T-helper 1 cell treated with Interleukin-12 subunit alpha and Interleukin-12 subunit beta and Interleukin-4 antibody, amounts not matched to agents 30 ng/mL and 1 ng/mL, for 36 hours (primary cell): Measurements from ENCODE around the gene TSPAN31. TPM values are rescaled to one million over a fixed set of nuclear protein-coding genes. Genes with fewer than 3 reads are reported as not detected.

Experiments used
- intact Hi-C: fragments of 100-400 bp; cut with micrococcal nuclease; formaldehyde crosslinking; loops from one replicate; pipeline ENCODE4 v1.15.1; 2024
- total RNA-seq: library from RNA; stranded (reverse); gene quantifications from 2 replicates; pipeline ENCODE4 v1.2.3, GENCODE V29; 2022

The TSPAN31 gene
- total RNA-seq, 1 donor from 2014 or later: 29.4 TPM

DNA sequence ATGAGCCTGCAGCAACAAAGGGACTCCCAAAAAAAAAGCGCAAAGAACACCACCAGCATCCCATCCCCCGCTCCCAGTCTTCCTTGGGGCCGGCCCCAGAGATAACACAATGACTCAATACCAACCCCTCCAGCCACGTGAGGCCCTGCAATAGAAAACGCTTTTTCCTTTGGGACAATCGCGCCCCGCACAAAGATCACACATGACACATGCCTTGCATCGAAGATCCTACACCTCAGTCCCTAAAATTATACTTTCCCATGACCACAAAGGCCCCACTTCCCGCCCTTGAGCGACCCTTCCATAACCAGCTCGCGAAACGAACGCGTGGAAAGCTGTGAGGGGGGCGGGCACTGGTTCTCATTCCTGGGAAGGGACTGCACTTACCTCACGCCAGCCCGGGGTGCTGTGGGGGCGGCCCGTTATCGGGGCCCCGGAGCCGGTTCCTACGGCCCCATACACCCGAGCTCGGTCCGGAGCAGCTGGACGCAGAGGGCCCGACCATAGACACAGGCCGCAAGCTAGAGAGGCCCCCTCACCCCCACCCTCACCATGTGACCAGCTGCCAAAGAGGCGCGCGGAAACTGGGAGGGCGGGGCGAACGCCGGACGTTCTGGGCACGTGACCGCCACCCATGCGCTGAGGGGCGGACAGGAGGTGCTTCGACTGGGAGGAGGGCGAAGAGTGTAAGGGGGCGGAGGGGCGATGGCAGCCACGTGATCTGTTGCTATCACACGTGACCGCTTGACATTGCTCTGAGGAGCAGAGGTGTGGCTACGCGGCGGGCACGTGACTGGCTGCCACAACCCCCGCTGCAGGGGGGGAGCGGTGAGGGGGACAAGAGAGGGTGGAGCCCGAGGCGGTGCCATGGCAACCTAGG, 7.2 kb downstream of the TSPAN31 start, which contains the start of gene CDK4:
Gene CDK4 (minus strand): TSS at position 523 of the 880 bp plus-strand sequence. CDS start 593 bp downstream, outside the sequence.
- intact Hi-C loops: loop anchor here (1.0 to 10.0 kb wide), 18 partner anchors 8 to 1923 kb away; partner anchors contain the start of genes DCTN2, DDIT3, DNAJC14 and EEF1AKMT3

DNA sequence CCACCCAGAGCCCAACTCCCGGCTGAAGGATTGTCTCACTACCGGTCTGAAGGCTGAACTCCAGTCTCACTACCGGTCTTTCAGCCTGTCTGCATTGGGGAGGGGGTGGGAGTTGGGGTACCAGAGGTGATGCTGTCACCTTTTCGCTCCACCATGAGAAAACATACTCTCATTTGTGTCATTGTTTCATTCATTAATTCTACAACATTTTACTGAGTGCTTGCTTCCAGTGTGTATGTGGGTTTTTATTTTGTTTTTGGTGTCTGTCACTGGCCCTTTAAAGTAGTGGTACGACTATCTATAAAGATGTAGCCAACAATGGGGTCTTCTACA, 7.8 kb downstream of the TSPAN31 start:
- intact Hi-C loops: loop anchor here (1.0 to 10.0 kb wide), 18 partner anchors 8 to 1923 kb away; partner anchors contain the start of genes DCTN2, DDIT3, DNAJC14 and EEF1AKMT3

DNA sequence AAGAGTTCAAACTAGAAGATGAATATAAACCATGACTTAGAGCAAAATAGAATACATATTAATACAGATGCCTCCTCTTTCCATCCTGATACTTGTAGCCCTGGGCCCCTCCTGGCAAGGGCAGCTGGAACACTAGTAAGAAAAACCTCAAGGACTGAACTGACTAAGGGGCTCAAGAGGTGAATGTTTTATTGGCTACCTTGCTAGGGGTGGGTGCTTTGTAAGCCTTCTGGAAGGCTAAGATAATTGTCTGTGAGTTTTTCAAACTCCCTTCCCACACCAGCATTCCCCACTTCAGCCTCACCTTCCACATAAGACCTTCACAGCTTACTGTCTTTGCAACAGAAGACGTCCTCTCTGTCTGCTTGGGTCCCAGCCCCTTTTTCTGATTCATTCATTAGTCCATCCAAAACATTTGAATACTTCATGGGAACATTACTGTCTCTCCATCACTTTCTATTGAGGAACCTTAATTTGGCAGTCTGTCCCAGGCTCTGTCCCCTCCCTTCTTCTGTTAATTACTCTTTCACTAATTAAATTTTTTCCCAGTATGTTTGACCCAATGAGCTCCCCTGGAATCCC, 9.0 kb downstream of the TSPAN31 start:
- intact Hi-C loops: loop anchor here (2.0 to 10.0 kb wide), 10 partner anchors 13 to 1843 kb away; partner anchors contain the start of genes NACA, NEMP1, PYM1 and R3HDM2

DNA sequence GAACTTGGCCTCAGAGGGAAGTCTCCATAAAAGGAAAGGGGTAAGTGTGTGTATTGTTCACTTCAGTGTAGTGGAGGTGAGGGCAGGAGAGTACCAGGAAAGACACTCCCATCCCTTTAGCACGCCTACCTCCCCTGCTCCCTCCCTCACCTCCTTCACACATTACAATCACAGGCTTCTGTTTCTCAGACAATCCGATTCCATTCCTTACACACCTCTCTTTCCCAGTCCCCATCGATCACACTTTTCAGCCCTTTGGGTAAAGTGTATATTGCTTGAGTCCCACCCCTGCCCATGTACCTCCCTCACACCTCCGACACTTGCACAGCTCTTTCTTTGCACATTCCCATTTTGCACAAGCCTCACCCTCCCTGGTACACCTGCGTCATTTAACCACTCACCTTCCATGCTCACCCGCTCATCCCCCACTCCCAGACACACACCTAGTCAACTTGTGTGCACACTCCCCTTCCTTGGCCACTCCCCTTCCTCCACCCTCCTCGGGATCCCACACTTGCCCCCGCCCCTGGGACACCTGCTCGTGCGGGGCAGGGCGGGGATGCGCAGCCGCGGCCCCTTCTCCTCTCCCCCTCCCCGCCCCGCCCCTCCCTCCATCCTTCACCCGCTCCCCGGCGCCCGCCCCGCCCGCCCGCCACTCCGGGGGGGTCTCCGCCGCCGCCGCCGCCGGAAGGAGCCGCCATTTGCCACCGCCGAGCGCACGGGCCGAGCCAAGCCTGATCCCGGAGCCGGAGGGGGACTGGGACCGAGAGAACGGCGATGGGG, 9.8 kb downstream of the TSPAN31 start, which contains the start of gene MARCHF9:
Gene MARCHF9 (plus strand): TSS at position 693 of the 783 bp plus-strand sequence. CDS start 426 bp downstream, outside the sequence.
- intact Hi-C loops: loop anchor here (2.0 to 10.0 kb wide), 8 partner anchors 14 to 1843 kb away; partner anchors contain the start of genes NACA, NEMP1, PYM1 and RAB5B

DNA sequence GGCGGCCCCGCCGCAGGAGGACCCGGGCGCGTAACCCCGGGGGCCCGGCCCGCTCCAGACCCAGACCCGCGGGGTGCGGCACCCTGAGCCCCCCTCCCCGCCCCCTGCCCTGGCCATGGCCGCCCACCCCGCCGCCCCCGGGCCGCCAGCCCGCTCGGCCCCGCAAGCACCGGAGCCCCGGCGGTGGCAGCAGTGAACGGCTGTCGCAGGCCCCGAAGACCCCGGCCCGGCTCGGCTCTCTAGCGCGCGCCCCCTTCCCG, 10.3 kb downstream of the TSPAN31 start:
- intact Hi-C loops: loop anchor here (2.0 to 10.0 kb wide), 2 partner anchors 14 to 1030 kb away; partner anchors contain the start of gene NACA

DNA sequence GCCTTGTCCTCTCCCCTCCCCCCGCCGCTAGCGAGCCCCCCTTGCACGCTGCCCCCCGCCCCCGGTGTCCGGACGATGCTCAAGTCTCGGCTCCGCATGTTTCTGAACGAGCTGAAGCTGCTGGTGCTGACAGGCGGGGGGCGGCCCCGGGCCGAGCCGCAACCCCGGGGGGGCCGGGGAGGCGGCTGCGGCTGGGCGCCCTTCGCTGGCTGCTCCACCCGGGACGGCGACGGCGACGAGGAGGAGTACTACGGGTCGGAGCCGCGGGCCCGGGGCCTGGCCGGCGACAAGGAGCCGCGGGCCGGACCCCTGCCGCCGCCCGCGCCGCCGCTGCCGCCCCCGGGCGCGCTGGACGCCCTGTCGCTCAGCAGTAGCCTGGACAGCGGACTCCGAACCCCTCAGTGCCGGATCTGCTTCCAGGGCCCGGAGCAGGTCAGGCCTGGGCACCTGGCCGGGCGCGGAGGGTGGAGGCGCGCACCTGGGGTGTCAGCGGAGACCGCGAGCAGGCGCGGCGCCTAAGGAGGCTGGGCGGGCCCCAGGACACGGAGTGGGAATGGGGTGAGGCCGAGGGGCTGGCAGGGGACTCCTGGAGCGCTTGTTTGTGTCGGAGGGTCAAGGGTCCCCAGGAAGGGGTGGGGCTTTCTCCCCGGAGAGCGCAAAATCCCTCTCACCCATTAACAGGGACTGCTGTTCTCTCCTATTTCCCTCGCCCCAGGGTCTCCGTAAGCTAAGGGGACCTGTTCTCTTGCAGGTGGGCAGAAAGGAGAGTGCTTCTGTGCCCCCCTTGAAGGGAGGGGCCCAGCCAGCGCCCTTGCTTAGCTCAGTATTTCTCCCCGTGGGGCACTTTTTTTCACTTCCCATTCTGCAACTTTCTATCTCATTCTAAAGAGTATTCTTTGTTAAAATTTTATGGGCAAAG, 10.9 kb downstream of the TSPAN31 start:
- intact Hi-C loops: loop anchor here (1.0 to 10.0 kb wide), 6 partner anchors 9 to 1031 kb away; partner anchors contain the start of genes NACA and TSFM

DNA sequence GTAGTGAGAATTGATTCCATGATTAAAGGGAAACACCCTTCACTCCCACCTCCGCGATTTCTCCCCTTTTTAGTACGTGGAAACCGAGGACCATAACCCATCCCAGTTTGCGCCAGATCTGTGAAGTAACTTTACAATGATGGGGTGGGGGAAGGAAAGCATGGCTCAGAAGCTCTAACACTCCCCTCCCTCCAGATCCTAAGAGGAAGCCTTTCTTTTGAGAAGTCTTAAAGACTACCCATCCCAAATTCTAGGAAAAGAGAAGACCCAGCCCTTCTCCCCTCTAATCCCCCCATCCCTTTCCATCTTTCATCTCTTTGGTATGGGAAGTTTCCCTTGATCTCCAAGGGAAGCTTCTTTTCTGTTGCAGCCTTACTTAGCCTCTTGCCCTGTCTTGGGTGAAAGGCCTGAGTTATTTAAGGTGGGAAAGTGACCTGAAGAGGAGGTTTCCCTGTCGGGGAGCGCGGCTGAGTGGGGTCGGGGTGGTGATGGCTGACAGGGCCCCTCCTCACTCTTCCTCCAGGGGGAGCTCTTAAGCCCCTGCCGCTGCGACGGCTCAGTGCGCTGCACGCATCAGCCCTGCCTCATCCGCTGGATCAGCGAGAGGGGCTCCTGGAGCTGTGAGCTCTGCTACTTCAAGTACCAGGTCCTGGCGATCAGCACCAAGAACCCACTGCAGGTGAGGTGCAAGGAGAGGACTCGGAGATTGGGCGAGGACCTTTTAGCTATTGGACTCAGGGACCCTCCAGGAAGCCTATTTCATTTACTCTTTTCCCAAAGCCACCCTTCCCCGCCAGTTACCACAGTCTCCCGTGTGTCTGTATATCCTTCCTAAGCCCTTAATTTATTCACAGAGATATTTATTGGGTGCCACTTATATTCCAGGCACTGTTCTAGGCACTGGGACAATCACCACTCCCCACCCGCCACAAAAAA, 11.8 kb downstream of the TSPAN31 start:
- intact Hi-C loops: loop anchor here (1.0 to 10.0 kb wide), 5 partner anchors 8 to 1032 kb away; partner anchors contain the start of genes NACA and TSFM

DNA sequence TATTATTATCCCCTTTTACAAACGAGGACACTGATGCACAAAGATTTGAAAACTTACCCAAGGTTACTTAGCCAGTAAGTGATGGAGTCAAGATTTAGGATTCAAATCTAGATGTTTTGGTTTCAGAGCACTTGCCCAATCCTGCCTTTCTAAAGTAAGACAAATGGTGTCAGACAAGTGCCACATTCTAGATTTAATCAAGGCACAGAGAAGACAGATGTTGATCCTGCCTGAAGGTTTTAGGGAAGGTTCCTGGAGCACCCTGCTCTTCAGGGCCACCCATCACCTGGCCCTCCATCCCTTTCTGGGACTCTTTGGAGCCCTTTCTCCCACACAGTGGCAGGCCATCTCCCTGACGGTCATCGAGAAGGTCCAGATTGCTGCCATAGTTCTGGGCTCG, 12.9 kb downstream of the TSPAN31 start:
- intact Hi-C loops: loop anchor here (2.0 to 10.0 kb wide), 2 partner anchors 81 to 1033 kb away; partner anchors contain the start of gene NACA

DNA sequence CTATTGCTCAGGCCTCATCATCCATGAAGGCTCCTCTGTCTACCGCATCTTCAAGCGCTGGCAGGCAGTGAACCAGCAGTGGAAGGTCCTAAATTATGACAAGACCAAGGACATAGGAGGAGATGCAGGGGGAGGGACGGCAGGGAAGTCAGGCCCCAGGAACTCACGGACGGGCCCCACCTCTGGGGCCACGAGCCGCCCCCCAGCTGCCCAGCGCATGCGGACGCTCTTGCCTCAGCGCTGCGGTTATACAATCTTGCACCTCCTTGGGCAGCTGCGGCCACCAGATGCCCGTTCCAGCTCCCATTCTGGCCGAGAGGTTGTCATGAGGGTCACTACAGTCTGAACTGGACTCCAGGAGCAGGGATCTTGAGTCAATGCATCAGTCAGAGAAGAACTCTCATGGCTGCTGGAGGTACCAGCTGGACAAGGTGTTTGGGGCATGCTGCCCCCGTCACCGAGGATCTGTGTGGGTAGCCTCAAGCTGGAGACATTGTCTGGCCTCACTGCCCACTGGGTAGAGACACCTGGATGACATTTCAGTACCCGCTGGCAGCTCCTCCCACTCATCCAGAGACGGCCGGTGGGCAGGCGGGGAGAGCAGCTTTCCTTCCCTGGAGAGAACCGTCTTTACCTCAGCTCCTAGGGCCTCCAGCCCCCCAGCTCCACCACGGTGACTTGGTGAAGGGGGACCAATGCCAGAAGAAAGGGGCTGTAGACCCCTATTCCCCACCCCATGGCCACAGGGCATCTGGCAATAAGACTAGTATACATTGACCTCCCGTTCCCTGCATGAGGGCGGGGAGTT, 13.9 kb downstream of the TSPAN31 start:
- intact Hi-C loops: loop anchor here (1.0 to 10.0 kb wide), 2 partner anchors 14 to 1034 kb away; partner anchors contain the start of genes EEF1AKMT3, METTL1 and NACA

DNA sequence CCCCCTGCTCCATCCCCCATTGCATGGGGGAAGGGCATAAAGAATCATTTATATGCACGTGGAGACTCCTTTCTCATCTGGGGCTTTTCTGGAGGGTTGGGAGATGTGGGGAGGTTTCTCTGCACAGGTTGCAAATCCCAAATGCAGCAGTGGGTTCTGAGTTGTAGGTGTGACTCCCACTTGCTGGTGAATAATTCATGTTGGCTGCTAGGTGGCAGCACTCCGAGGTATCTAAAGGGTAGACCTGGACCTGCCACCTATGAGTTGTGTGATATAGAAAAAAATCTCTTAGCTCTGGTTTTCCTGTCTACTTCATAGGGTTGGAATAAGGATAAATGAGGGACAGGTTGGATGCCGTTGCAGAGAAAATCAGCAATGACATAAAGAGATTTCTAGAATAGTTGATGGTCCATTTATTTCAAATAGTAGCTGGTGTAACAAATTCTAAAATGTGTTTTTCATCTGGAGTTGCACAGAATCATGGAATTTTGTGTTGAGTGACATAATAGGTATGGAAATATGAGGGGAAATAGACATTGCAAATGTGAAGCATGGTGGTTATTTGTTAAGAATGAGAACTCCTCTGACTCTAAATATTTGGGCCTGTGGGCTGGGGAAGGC, 14.6 kb downstream of the TSPAN31 start:
- intact Hi-C loops: loop anchor here (1.0 to 10.0 kb wide), 2 partner anchors 13 to 1035 kb away; partner anchors contain the start of genes EEF1AKMT3, METTL1 and NACA

DNA sequence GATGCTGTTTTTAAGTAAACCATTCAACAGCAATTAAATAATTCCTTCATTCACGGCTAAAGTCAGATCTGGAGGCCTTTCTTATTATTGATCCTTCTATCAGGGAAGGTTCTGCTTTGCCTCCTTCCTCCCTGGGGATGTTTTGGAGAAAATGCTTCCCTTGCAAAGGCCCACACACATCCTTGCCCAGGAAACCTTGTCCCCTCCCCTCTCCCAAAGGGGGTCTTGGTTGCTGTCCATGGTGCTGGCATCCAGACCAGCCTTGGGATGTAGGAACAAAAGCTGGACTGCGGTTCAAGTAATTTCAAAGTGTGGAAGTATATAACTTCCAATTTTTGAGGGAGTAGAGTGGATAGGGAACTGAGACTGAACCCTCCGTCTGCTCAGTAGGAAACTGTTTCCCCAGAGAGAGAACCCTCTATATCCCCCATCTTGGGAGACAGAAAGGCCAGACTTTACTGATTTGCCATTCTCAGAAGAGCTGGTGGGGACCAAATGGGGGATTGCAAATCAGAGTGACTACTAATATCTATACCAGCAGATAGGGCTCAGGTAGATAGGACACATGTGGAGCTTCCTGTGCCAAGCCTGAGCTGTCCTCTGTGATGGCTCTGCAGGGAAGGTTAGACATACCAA, 15.6 kb downstream of the TSPAN31 start:
- intact Hi-C loops: no loop called here

DNA sequence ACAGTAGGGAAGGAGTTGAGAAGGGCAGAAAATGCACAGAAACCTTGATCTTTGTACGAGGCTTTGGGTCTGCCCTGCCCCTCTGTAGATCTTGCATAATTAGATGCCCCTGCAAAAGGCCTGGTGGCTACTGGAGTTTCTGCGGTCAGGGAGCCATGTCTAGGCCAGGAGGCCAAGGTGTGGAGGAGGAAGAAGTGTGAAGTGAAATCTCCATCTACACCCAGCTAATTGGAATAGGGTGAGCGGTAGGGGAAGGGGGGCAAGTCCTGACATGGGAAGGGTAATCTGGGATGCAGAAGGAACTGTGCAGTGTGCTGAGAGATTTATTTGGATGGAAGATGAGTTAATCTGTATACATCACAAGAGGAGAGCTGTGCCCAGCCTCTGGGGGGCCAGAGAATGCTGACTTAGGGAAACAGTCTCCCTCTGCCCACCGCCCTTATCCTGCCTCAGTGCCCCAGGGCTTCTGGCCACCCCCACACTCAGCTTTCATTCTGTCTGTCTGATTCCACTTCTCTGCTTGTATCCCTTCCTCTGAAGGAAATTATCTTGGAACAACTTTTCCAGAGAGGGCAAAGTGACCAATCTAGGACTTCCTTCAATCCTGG, 16.7 kb downstream of the TSPAN31 start:
- intact Hi-C loops: no loop called here

DNA sequence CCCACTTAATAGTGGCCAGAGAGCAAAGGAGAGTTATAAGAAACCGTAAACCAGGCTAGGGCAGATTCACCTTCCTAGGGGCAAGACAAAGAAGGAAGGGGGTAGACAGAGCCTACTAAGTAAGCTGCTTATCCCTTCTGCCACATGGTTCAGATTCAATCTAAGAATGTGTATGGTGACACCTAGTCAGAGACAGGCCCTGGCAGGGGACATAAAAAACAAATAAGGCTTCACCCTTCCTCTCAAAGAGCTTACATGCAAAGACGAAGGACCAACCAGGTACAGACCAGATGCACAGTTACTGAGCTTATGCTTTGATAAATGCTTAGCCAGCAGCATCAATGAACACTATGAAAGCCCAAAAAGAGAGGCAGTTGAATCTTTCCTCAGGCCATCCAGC, 17.6 kb downstream of the TSPAN31 start:
- intact Hi-C loops: no loop called here

DNA sequence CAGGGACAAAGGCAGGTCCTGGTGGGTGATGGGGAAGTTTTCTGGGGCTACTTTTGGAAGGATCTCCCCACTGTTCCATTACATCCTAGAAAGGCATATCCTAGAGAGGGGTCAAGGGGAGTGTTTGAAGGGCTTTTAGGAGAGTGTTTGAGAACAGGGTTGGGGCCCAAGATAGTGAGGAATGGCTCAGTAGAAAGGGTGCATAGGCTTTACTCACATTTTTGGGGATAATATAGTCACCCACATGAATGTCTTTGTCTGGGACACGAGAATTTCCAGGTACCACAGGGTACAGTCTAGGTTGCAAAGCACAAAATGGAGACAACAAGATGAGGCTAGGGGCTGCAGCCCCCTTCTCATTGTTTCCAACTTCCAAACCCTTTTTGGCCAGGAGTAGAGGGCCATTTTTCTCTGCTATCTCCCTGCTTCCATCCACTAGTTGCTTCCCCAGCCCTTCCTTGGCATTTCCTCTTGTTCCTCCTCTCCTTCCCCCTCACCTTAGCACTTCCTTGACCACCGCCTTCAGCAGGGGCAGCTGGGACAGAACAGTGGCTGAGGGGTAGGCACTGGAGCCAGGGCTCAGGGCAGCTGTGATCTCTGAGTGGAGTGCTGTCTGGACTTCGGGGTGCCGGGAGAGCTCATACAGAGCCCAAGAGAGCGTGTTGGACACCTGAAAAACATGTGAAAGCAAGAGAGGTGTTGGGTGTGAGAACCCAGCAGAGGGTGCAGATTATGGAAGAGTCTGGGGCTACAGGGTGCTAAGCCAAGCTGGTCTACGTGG, 19.2 kb downstream of the TSPAN31 start:
- intact Hi-C loops: loop anchor here (1.0 to 2.0 kb wide), 2 partner anchors 8 to 19 kb away; partner anchors contain the start of gene TSFM

DNA sequence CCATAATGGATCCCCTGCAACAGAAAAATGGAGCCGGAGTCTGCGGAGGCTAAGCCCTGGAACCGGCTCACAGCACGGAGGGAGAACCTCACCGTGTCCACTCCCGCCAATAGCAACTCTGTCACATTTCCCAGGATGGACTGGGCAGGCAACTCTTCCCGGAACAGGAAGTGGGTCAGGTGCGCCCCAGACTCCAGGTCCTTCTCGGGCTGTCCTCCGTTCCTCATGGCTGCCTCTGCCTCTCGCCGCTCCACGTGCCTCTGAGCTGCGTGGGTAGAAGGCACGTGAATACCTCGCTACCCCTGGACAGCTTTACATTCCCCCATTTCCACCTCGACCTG, 19.8 kb downstream of the TSPAN31 start:
- intact Hi-C loops: loop anchor here (1.0 to 2.0 kb wide), 2 partner anchors 8 to 18 kb away; partner anchors contain the start of gene TSFM
